Peyer's patch (tissue), 4 donors: ENCODE measurements around the gene MRPS15. TPM values are rescaled to one million over a fixed set of nuclear protein-coding genes. Genes with fewer than 3 reads are reported as not detected.

ENCODE experiments used
- DNase-seq, 3 donors: peaks; one replicate each; pipeline ENCODE4 v3.0.0-alpha.2; 2017 to 2019
- H3K27ac ChIP-seq, 4 donors: fragments of 200-600 bp; sonication (generic); one replicate each; pipeline ENCODE4 v1.5.1; 2016 to 2019
- H3K27me3 ChIP-seq, 2 donors: fragments of 200-600 bp; sonication (generic); one replicate each; pipeline ENCODE4 v1.5.1; 2019
- H3K36me3 ChIP-seq, 3 donors: fragments of 200-600 bp; sonication (generic); one replicate each; pipeline ENCODE4 v1.5.1; 2016 to 2019
- H3K4me1 ChIP-seq, 4 donors: fragments of 200-600 bp; sonication (generic); one replicate each; pipeline ENCODE4 v1.5.1; 2016 to 2019
- H3K4me3 ChIP-seq, 4 donors: fragments of 200-600 bp; sonication (generic); 1 replicate in 3 of 4; 2 replicates in 1 of 4; pipeline ENCODE4 v1.5.1; 2016 to 2019; ENCODE audit warnings: mild to moderate bottlenecking in 1 of 4
- H3K9me3 ChIP-seq, 4 donors: fragments of 200-600 bp; sonication (generic); one replicate each; pipeline ENCODE4 v1.5.1; 2016 to 2019; ENCODE audit warnings: mild to moderate bottlenecking in 1 of 4
- CTCF ChIP-seq, 6 experiments: fragments of 450-650 bp in 4 of 6; fragments of 200-600 bp in 2 of 6; sonication (generic) in 1 of 6; IDR thresholded peaks; one replicate each; pipeline ENCODE4 v1.5.1; 2017 to 2019; ENCODE audit warnings: antibody characterized with exemption in 6 of 6, mild to moderate bottlenecking in 3 of 6, moderate library complexity in 1 of 6
- POLR2A ChIP-seq, 2 donors: fragments of 450-650 bp; IDR thresholded peaks; one replicate each; pipeline ENCODE4 v1.5.1; 2017; ENCODE audit warnings: antibody characterized with exemption in 2 of 2, mild to moderate bottlenecking in 2 of 2, moderate library complexity in 2 of 2
- total RNA-seq, 4 donors: library from RNA; depleted of rRNA; stranded (reverse); fragments of >200 nt; gene quantifications; one replicate each; pipeline ENCODE4 v1.1.0, GENCODE V29; 2016

Gene MRPS15
- total RNA-seq, 4 donors from 2014 or later = 44.2 to 74.3 (median 46.7) TPM

- DNase-seq = no peak
- Histone ChIP-seq H3K4me1 (peaks cover 0 to 10% (median 3%) of the 10 kb centered on the region in 4 donors), H3K27me3 (no peaks in the 10 kb centered on the region), H3K36me3 (peaks cover 0 to 1% (median 0%) of the 10 kb centered on the region in 3 donors), H3K27ac (no peak overlapping the region), H3K4me3 (no peak overlapping the region), H3K9me3 (no peaks in the 10 kb centered on the region)
- TF ChIP-seq CTCF (IDR thresholded peaks at IDR 0.05) (no peak), POLR2A (IDR thresholded peaks at IDR 0.05) (no peak)
Measured at GRCh38 chr1:36467027-36467410, 2.8 kb upstream of the MRPS15 start.

GRCh38 chr1:36466370-36467026, 2.3 kb upstream of the MRPS15 start:
- no peak overlapping the region for H3K4me3 ChIP-seq
- no peak for TF ChIP-seq POLR2A (IDR thresholded peaks at IDR 0.05)
- no peak for TF ChIP-seq CTCF (IDR thresholded peaks at IDR 0.05)
- H3K9me3 ChIP-seq = no peaks in the 10 kb centered on the region
- H3K27ac ChIP-seq = no peak overlapping the region
- H3K4me1 ChIP-seq = peaks cover 0 to 10% (median 3%) of the 10 kb centered on the region in 4 donors
- peaks cover 0 to 6% (median 0%) of the 10 kb centered on the region in 3 donors for H3K36me3 ChIP-seq
- H3K27me3 ChIP-seq = no peaks in the 10 kb centered on the region
- DNase-seq = no peak

GRCh38 chr1:36465731-36466369, 1.7 kb upstream of the MRPS15 start:
- DNase-seq = no peak
- Histone ChIP-seq H3K27me3 (no peaks in the 10 kb centered on the region), H3K36me3 (peaks cover 0 to 13% (median 0%) of the 10 kb centered on the region in 3 donors), H3K4me1 (peaks cover 0 to 10% (median 3%) of the 10 kb centered on the region in 4 donors), H3K9me3 (no peaks in the 10 kb centered on the region), H3K4me3 (no peak overlapping the region), H3K27ac (no peak overlapping the region)
- no peak for TF ChIP-seq POLR2A (IDR thresholded peaks at IDR 0.05)
- TF ChIP-seq CTCF (IDR thresholded peaks at IDR 0.05) = no peak

- Histone ChIP-seq H3K9me3 (no peaks in the 10 kb centered on the region), H3K36me3 (peaks cover 0 to 21% (median 0%) of the 10 kb centered on the region in 3 donors), H3K4me3 (peak overlapping the region; percentile 69 to 84 (median 78)), H3K27me3 (no peaks in the 10 kb centered on the region), H3K27ac (peak overlapping the region; percentile 80 to 88 (median 86)), H3K4me1 (peaks cover 0 to 10% (median 3%) of the 10 kb centered on the region in 4 donors)
- DNase-seq = no peak
- TF ChIP-seq POLR2A (IDR thresholded peaks at IDR 0.05) (no peak), CTCF (IDR thresholded peaks at IDR 0.05) (no peak)
Measured at GRCh38 chr1:36464605-36465393, 615 bp upstream of the MRPS15 start.

- H3K36me3 ChIP-seq = peaks cover 0 to 25% (median 0%) of the 10 kb centered on the region in 3 donors
- H3K27ac ChIP-seq = peak overlapping the region in 3 of 4 donors; percentile 80 to 86 (median 85)
- no peaks in the 10 kb centered on the region for H3K27me3 ChIP-seq
- H3K4me3 ChIP-seq = peak overlapping the region; percentile 69 to 84 (median 78)
- H3K4me1 ChIP-seq = peaks cover 0 to 10% (median 3%) of the 10 kb centered on the region in 4 donors
- H3K9me3 ChIP-seq = no peaks in the 10 kb centered on the region
- no peak for DNase-seq
- no peak for TF ChIP-seq CTCF (IDR thresholded peaks at IDR 0.05)
- TF ChIP-seq POLR2A (IDR thresholded peaks at IDR 0.05) = no peak
Measured at GRCh38 chr1:36463463-36463802, 751 bp downstream of the MRPS15 start.
